ENCODE data around the gene THAP4. TPM values are rescaled to one million over a fixed set of nuclear protein-coding genes. Genes with fewer than 3 reads are reported as not detected.

THAP4 gene
- total RNA-seq, 2 donors from 2014 or later = 76.8 to 94.7 TPM

DNA sequence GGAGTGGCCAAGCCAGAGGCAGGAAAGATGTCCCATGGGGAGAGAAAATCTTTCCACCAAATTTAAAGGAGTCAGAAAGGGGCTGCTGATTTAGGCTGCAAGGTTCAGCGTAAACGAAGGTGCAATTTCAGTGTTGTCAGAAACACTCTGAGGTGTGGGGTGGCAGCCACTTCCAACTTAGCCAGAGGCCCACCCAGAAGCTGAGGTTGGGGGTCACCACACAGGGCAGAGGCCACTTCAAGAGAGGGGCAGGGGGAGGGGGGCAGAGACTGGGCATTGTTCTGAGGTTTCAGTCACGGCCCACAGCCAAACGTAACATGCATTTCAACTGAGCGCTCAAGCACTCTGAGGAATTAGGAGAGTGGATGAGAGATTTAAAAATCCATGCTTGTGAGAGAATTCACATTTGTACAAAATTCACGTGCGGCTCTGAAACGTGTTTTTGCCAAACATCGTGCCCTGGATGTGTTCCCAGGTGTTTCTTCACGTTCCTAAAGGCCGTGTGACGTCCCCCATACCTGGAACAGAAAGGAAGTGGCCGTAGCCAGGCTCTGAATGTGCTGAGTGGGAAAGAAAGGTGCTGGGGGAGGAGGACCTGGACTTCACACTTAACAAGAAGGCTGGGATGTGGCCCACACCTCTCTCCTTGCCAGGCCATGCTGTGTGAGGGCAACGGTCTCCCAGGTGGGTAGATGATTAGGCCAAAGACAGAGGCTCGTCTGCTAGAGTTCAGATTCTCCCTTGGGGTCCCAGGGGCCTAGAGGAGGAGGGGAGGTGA lies 97.9 kb downstream of the THAP4 start:
- Histone ChIP-seq H3K4me1 (peaks cover 0 to 26% of the 10 kb centered on the region in 2 donors), H3K9me3 (no peaks in the 10 kb centered on the region), H3K4me3 (no peak overlapping the region), H3K36me3 (no peaks in the 10 kb centered on the region), H3K27me3 (no peaks in the 10 kb centered on the region), H3K27ac (peak overlapping the region in 1 of 2 donors; percentile 71)
- DNase-seq (ENCODE audit: low spot score) = no peak
- TF ChIP-seq, protein P1, sequence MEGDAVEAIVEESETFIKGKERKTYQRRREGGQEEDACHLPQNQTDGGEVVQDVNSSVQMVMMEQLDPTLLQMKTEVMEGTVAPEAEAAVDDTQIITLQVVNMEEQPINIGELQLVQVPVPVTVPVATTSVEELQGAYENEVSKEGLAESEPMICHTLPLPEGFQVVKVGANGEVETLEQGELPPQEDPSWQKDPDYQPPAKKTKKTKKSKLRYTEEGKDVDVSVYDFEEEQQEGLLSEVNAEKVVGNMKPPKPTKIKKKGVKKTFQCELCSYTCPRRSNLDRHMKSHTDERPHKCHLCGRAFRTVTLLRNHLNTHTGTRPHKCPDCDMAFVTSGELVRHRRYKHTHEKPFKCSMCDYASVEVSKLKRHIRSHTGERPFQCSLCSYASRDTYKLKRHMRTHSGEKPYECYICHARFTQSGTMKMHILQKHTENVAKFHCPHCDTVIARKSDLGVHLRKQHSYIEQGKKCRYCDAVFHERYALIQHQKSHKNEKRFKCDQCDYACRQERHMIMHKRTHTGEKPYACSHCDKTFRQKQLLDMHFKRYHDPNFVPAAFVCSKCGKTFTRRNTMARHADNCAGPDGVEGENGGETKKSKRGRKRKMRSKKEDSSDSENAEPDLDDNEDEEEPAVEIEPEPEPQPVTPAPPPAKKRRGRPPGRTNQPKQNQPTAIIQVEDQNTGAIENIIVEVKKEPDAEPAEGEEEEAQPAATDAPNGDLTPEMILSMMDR (IDR thresholded peaks at IDR 0.05) = no peak

DNA sequence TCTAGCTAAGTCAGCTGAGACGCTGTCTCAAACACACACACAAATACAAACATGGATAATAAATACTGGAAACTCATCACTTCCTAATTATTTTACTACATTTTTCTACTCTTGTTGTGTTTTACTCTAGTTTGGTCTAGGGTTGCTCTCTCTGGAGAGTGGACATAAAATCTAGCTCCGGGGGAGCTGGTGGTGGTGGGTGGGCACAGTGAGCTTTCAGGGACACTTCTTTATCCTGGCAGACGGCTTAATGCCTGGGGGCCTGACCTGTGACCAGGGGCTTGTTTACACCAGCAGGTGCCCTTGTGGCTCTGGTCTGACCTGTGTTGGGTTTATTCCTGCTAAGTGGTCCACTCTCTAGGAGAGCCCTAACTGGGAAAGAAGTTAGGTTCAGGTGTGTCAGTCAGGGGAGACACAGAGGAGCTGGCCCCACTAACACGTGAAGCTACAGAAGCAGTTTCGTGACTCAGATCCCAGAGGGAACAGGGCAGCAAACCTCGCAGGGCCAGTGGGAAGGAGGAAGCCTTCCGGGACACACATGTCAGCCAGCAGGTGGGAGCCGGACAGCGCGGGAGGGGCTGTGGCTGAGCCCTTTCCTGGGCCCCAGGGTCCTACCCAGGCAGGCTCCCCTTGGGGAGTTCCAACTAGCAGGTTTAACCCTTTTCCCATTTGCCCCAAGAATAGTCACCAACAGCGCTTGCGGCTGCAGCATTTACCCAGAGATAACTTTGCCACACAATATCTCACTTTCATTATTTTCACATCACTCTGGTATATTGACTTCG lies 100.9 kb downstream of the THAP4 start:
- no peak for DNase-seq (ENCODE audit: low spot score)
- Histone ChIP-seq H3K36me3 (no peaks in the 10 kb centered on the region), H3K9me3 (no peaks in the 10 kb centered on the region), H3K27me3 (no peaks in the 10 kb centered on the region), H3K4me1 (peaks cover 0 to 13% of the 10 kb centered on the region in 2 donors), H3K4me3 (no peak overlapping the region), H3K27ac (no peak overlapping the region)
- TF ChIP-seq, protein P1 (IDR thresholded peaks at IDR 0.05) = no peak

DNA sequence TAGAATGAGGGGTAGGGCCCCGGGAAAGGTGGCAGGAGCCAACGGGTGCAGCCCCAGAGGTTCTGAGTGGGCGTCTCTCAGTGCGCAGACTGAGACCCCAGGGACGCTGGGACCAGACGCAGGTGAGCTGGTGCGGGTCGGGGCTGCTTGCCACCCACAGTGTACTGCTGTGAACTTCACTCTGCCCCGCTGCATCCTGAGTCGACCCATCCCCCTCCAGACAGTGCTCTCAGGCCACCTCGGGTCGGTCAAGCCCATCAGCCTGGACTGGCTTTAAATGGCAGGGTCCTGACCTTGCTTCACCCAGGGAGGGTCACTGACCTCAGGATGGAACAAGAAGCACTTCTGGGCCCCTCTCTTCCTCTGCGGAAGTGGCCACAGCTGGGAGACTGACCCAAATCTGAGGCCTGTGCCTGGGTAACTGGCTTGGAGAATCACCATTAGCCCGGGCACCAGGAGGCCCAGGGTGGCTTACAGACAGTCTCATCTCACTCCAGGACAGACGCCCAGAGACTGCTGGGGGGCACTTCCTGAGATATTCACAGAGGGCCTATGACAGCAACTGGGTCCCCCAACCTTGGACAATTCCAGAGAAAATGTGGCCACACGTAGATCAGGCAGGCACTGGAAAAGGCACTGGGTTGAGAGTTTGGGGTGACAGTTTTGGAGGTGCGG lies 102.1 kb downstream of the THAP4 start:
- TF ChIP-seq, protein P1 (IDR thresholded peaks at IDR 0.05) = no peak
- H3K36me3 ChIP-seq = no peaks in the 10 kb centered on the region
- no peak overlapping the region for H3K27ac ChIP-seq
- H3K4me3 ChIP-seq = no peak overlapping the region
- peaks cover 0 to under 1% of the 10 kb centered on the region in 2 donors for H3K4me1 ChIP-seq
- DNase-seq (ENCODE audit: low spot score) = no peak
- no peaks in the 10 kb centered on the region for H3K27me3 ChIP-seq
- H3K9me3 ChIP-seq = no peaks in the 10 kb centered on the region

Other genes starting within 250 kb of the THAP4 start
- gene STK25, start 128.6 kb downstream of the THAP4 start, total RNA-seq = 100 to 1,000 TPM in 1 of 2 donors, 10 to 100 TPM in 1; 94.5 to 173 TPM
- 10 to 100 TPM; 11.2 to 25.7 TPM for gene BOK, start 78.4 kb downstream of the THAP4 start, total RNA-seq
- gene ATG4B, start 535 bp upstream of the THAP4 start, total RNA-seq = 10 to 100 TPM; 47.8 to 53.0 TPM
- gene DTYMK, start 49.7 kb upstream of the THAP4 start, total RNA-seq = 1 to 10 TPM; 6.4 to 6.6 TPM
- gene ING5, start 64.9 kb upstream of the THAP4 start, total RNA-seq = 10 to 100 TPM; 21.9 to 32.7 TPM
- gene D2HGDH, start 97.5 kb upstream of the THAP4 start, total RNA-seq = 10 to 100 TPM in 1 of 2 donors, 1 to 10 TPM in 1; 7.5 to 11.7 TPM
- 1 to 10 TPM in 1 of 2 donors, under 1 TPM in 1; 0.56 to 1.1 TPM for gene GAL3ST2, start 139.7 kb upstream of the THAP4 start, total RNA-seq
- gene NEU4, start 172.0 kb upstream of the THAP4 start, total RNA-seq = under 1 TPM in 1 of 2 donors, not detected in 1; 0.31 TPM
- gene PDCD1, start 221.7 kb upstream of the THAP4 start, total RNA-seq = 10 to 100 TPM in 1 of 2 donors, 1 to 10 TPM in 1; 1.0 to 17.5 TPM
- not detected for gene RTP5, start 232.6 kb upstream of the THAP4 start, total RNA-seq